ENCODE results near the gene ETHE1.

ETHE1 gene

GRCh38 chr19:43463381-43464133 is 63.4 kb downstream of the ETHE1 start:
- peak; percentile 92 for FAIRE-seq

GRCh38 chr19:43462785-43463380 is 64.1 kb downstream of the ETHE1 start:
- FAIRE-seq, result no peak

- FAIRE-seq, result no peak
Measured at GRCh38 chr19:43462383-43462782, 64.6 kb downstream of the ETHE1 start.

GRCh38 chr19:43461303-43461702 is 65.7 kb downstream of the ETHE1 start:
- FAIRE-seq, result no peak

- FAIRE-seq, result no peak
Measured at GRCh38 chr19:43460362-43461016, 66.5 kb downstream of the ETHE1 start.

GRCh38 chr19:43457809-43458208 is 69.2 kb downstream of the ETHE1 start:
- FAIRE-seq, result no peak
